Smooth muscle cell (in vitro differentiated cells): Measurements from ENCODE around the gene MRPL19. TPM values are rescaled to one million over a fixed set of nuclear protein-coding genes. Genes with fewer than 3 reads are reported as not detected.

Experiments used
- DNase-seq: peaks from one replicate; lab custom pipeline; 2025; ENCODE audit not compliant: unreplicated experiment; lab: John Stamatoyannopoulos, UW
- H2AFZ ChIP-seq: fragments of 200-600 bp; sonication (generic); 2 replicates; pipeline ENCODE4 v1.6.0; 2016; ENCODE audit warnings: antibody characterized with exemption, low read depth, mild to moderate bottlenecking
- H3F3A ChIP-seq: fragments of 200-600 bp; sonication (generic); 2 replicates; pipeline ENCODE4 v1.6.0; 2017; ENCODE audit warnings: antibody characterized with exemption, low read depth
- H3K27ac ChIP-seq: fragments of 200-600 bp; sonication (generic); 2 replicates; pipeline ENCODE4 v1.5.1; 2016; ENCODE audit warnings: low read depth, mild to moderate bottlenecking
- H3K27me3 ChIP-seq: fragments of 200-600 bp; sonication (generic); 2 replicates; pipeline ENCODE4 v1.6.1; 2016; ENCODE audit warnings: low read depth, mild to moderate bottlenecking
- H3K36me3 ChIP-seq: fragments of 200-600 bp; sonication (generic); 2 replicates; pipeline ENCODE4 v1.5.1; 2016; ENCODE audit warnings: low read depth
- H3K4me1 ChIP-seq: fragments of 200-600 bp; sonication (generic); 2 replicates; pipeline ENCODE4 v1.5.1; 2016; ENCODE audit warnings: low read depth
- H3K4me2 ChIP-seq: fragments of 200-600 bp; sonication (generic); 2 replicates; pipeline ENCODE4 v1.6.0; 2016; ENCODE audit warnings: mild to moderate bottlenecking
- H3K4me3 ChIP-seq: fragments of 200-600 bp; sonication (generic); 2 replicates; pipeline ENCODE4 v1.5.1; 2016; ENCODE audit warnings: mild to moderate bottlenecking
- H3K79me2 ChIP-seq: fragments of 200-600 bp; sonication (generic); 2 replicates; pipeline ENCODE4 v1.6.0; 2016; ENCODE audit warnings: low read depth, mild to moderate bottlenecking
- H3K9ac ChIP-seq: fragments of 200-600 bp; sonication (generic); 2 replicates; pipeline ENCODE4 v1.6.0; 2016; ENCODE audit warnings: low read depth
- H3K9me3 ChIP-seq: fragments of 200-600 bp; sonication (generic); replicated peaks from 2 replicates; pipeline ENCODE4 v1.5.1; 2016; ENCODE audit warnings: low read depth
- H4K20me1 ChIP-seq: fragments of 200-600 bp; sonication (generic); 2 replicates; pipeline ENCODE4 v1.6.0; 2016; ENCODE audit warnings: low read depth
- CTCF ChIP-seq: fragments of 200-600 bp; sonication (generic); IDR thresholded peaks from 2 replicates; pipeline ENCODE4 v1.5.1; 2017; ENCODE audit warnings: borderline replicate concordance, mild to moderate bottlenecking, antibody characterized with exemption; ENCODE audit not compliant: insufficient read depth, poor library complexity, severe bottlenecking
- WGBS: methylation state at CpG from one replicate; pipeline ENCODE4 v1.1.7; 2016; ENCODE audit warnings: low lambda C conversion rate; 5-methylcytosine and 5-hydroxymethylcytosine counted together
- polyA plus RNA-seq: library from polyadenylated mRNA; unstranded; fragments of >200 nt; fragmentation: Nextera tagmentation; extraction: Ambion mirVana; gene quantifications from 2 replicates; pipeline ENCODE4 v1.2.1, GENCODE V29; 2016
- total RNA-seq: library from RNA; depleted of rRNA; stranded (reverse); fragments of >200 nt; gene quantifications from 2 replicates; pipeline ENCODE4 v1.2.3, GENCODE V29; 2014

The MRPL19 gene
- total and polyA plus RNA-seq, 2 experiments from 2014 or later = 41.6 to 58.3 TPM

- Histone ChIP-seq H3K9ac (no peak overlapping the region), H3K27me3 (no peaks in the 10 kb centered on the region), H2AFZ (no peak overlapping the region), H3K4me1 (peaks cover 11% of the 10 kb centered on the region), H3K27ac (peak overlapping the region; percentile 76), H4K20me1 (no peaks in the 10 kb centered on the region), H3K36me3 (no peaks in the 10 kb centered on the region), H3K4me3 (no peak overlapping the region), H3K9me3 (no peaks in the 10 kb centered on the region), H3F3A (peaks cover 7% of the 10 kb centered on the region), H3K79me2 (no peaks in the 10 kb centered on the region), H3K4me2 (peak overlapping the region; percentile 4)
- TF ChIP-seq CTCF = no peak
- 70% methylated on average over 1 of the region's 1 CpG for WGBS
- DNase-seq = no peak
These were observed 43.1 kb upstream of the MRPL19 start for GRCh38 chr2:75603477-75603876.

GRCh38 chr2:75604484-75604883 lies 42.1 kb upstream of the MRPL19 start:
- no peaks in the 10 kb centered on the region for H3K27me3 ChIP-seq
- no peaks in the 10 kb centered on the region for H3K9me3 ChIP-seq
- no peak for DNase-seq
- no peak overlapping the region for H2AFZ ChIP-seq
- no peak for TF ChIP-seq CTCF
- no peaks in the 10 kb centered on the region for H4K20me1 ChIP-seq
- H3K79me2 ChIP-seq = no peaks in the 10 kb centered on the region
- WGBS = 86% methylated on average over 4 of the region's 4 CpGs
- H3K4me1 ChIP-seq = peaks cover 17% of the 10 kb centered on the region
- no peaks in the 10 kb centered on the region for H3K36me3 ChIP-seq
- peaks cover 7% of the 10 kb centered on the region for H3F3A ChIP-seq
- H3K4me3 ChIP-seq = no peak overlapping the region
- peak overlapping the region; percentile 76 for H3K27ac ChIP-seq
- H3K4me2 ChIP-seq = no peak overlapping the region
- H3K9ac ChIP-seq = no peak overlapping the region

GRCh38 chr2:75605770-75606529 lies 40.6 kb upstream of the MRPL19 start:
- H4K20me1 ChIP-seq = no peaks in the 10 kb centered on the region
- WGBS = 40% methylated on average over 6 of the region's 6 CpGs
- H3F3A ChIP-seq = peaks cover 7% of the 10 kb centered on the region
- peaks cover 17% of the 10 kb centered on the region for H3K4me1 ChIP-seq
- H3K79me2 ChIP-seq = no peaks in the 10 kb centered on the region
- H3K27ac ChIP-seq = peak overlapping the region; percentile 93
- H3K36me3 ChIP-seq = no peaks in the 10 kb centered on the region
- H3K4me3 ChIP-seq = no peak overlapping the region
- no peak overlapping the region for H2AFZ ChIP-seq
- DNase-seq = no peak
- H3K4me2 ChIP-seq = peak overlapping the region; percentile 43
- no peaks in the 10 kb centered on the region for H3K27me3 ChIP-seq
- H3K9me3 ChIP-seq = no peaks in the 10 kb centered on the region
- peak overlapping the region; percentile 72 for H3K9ac ChIP-seq
- TF ChIP-seq CTCF = no peak
